HG02678 (cell line): ENCODE results near the gene AGRN.

Source experiments
- ATAC-seq: cut with Tn5 transposase; IDR thresholded peaks from one replicate; pipeline ENCODE4 v1.9.1; 2021; ENCODE audit warnings: mild to moderate bottlenecking, moderate library complexity; ENCODE audit not compliant: unreplicated experiment

The AGRN gene

GRCh38 chr1:1033731-1034438 lies 14.0 kb downstream of the AGRN start:
- ATAC-seq, result no peak

DNA sequence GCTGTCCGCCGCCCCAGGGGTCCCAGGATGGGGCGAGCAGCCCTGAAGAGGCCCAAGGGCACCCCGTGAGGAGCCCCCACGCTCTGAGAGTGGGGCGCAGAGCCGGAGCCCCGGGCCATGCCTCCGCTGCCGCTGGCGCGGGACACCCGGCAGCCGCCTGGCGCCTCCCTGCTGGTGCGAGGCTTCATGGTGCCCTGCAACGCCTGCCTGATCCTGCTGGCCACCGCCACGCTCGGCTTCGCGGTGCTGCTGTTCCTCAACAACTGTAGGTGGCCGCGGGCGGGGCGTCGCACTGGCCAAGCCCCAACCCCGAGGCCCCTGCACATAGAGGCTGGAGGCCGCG lies 14.5 kb downstream of the AGRN start:
- ATAC-seq, result no peak

DNA sequence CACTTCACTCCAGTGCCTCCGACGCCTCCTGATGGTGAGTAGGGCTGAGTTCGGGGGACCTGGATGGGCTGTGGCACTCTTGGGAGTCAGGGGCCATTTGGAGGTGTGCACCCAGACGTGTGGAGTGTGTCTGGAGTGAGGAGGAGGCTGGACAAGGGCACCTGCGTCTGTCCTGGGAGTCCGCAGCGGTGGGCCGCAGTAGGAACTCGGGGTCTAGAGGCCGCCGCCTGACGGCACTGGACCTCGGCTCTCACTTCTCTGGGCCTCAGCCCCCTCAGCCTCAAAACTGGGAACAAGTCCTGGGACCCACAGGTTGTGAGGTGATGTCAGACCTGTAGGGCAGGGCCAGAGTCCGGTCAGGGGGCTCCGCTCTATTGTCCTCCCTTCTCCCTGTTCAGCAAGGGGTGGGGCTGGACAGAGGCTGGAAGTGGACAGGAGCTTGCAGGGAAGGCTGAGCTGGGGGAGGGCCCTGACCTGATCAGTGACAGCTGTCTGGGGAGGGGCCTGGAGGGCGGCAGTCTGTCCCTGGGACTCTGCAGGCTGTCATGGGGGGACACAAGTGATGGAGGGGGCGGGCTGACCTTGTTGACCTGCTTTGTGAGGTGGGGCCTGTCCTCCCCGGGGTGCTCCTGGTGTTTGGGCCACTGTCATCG lies 15.5 kb downstream of the AGRN start:
- ATAC-seq, result no peak

- no peak for ATAC-seq
Observed at GRCh38 chr1:1037366-1038327, 17.7 kb downstream of the AGRN start.

DNA sequence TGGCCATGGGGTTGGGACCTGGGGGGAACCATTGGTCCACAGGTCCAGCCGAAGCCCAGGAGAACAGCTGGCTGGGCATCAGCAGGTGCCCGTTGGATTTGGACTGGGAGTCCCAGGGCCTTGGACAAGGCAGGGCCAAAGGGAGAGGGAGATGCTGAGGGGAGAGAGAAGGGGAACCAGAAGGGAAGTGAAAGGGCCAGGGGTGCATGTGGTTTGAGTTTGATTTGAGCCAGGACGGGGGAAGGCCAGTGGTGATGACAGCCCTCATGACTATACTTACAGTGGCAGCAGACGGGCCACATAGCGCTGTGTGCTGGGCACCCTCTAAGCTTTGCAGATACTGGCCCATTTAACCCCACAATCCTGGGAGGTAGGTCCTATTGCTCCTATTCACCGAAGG lies 18.8 kb downstream of the AGRN start:
- peak; percentile 47 for ATAC-seq

DNA sequence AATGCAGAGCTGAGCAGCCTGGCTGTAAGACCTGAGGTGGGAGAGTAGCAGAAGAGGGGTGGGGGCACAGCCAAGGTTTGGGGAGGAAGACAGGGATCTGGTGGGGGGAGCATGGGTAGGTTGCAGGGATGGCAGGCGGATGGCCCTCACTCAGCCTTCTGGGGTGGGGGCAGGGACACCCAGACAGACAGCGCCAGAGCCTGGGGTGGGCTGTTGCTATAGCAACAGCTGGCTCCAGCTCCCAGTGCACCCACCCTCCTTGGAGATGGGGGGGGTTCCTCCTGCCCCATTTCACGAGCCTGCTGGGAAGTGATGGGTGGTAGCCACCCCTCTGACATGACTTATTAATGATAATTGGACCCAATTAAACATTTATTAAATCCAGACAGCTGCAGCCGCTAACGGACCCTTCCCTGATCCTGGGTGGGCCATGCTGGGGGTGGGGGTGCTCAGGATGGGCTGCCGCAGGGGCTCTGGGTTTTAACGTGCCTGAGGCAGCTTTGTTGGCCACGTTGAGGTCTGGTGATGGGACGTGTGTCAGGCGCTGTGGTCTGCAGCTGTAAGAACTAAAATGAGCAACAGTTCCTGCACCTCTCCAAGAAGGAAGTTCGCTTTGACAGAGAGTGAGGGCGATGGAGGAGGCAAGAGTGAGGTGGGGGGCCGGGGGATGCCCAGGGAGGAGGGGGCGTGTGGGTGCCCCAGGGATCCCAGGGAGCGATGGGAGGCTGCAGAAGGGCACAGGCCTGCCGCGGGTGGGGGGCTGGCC lies 19.4 kb downstream of the AGRN start:
- no peak for ATAC-seq

DNA sequence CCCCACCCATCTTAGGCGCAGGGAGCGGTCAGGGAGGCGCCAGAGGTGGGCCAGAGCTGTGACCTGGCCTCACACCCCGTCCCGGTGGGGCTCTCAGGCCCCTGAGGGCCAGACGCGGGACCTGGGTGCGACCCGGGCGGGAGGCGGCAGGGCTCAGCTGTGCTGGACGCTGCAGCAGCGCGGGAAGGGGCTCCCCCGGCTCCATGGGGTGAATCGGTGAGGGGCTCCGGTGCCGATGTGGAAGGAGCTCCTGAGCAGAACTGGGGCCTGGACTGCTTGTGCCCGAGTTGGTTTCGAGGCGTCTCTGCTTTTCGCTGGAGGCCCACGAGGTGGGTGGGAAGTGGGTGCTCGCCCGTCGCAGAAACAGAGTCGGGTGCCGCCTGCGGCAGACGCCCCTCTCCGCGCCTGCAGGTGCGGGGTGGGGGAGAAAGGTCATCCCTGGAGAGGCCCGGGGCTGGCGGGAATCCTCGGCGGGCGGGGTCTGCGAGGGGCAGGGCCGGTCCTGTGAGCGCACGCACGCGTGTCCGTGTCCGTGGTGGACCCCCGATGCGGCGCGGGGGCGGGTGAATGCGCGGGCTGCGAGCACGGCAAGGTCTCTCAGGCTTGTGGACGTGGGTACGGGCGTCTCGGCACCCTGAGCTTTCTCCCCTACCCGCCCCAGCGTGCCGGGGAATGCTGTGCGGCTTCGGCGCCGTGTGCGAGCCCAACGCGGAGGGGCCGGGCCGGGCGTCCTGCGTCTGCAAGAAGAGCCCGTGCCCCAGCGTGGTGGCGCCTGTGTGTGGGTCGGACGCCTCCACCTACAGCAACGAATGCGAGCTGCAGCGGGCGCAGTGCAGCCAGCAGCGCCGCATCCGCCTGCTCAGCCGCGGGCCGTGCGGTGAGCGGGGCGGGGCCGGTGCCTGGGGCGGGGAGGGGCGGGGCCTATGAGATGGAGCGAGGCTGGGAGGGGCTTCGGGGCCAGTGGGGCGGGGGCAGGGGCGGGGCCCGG lies 20.4 kb downstream of the AGRN start:
- ATAC-seq, result peak; percentile 60

- ATAC-seq, result peak; percentile 15
Observed at GRCh38 chr1:1041092-1041523, 21.2 kb downstream of the AGRN start.

- ATAC-seq, result no peak
Observed at GRCh38 chr1:1041873-1042272, 22.0 kb downstream of the AGRN start.

- ATAC-seq, result no peak
Observed at GRCh38 chr1:1042835-1043234, 22.9 kb downstream of the AGRN start.

- ATAC-seq, result no peak
Observed at GRCh38 chr1:1043411-1043810, 23.5 kb downstream of the AGRN start.

DNA sequence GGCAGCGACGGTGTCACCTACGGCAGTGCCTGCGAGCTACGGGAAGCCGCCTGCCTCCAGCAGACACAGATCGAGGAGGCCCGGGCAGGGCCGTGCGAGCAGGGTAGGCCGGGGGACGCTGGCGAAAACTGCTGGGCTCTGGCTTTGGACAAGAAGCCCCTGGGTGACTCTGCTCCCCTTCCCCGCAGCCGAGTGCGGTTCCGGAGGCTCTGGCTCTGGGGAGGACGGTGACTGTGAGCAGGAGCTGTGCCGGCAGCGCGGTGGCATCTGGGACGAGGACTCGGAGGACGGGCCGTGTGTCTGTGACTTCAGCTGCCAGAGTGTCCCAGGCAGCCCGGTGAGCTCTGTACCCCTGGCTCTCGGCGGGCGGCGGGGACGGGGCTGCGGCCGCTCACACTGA lies 24.0 kb downstream of the AGRN start:
- no peak for ATAC-seq

DNA sequence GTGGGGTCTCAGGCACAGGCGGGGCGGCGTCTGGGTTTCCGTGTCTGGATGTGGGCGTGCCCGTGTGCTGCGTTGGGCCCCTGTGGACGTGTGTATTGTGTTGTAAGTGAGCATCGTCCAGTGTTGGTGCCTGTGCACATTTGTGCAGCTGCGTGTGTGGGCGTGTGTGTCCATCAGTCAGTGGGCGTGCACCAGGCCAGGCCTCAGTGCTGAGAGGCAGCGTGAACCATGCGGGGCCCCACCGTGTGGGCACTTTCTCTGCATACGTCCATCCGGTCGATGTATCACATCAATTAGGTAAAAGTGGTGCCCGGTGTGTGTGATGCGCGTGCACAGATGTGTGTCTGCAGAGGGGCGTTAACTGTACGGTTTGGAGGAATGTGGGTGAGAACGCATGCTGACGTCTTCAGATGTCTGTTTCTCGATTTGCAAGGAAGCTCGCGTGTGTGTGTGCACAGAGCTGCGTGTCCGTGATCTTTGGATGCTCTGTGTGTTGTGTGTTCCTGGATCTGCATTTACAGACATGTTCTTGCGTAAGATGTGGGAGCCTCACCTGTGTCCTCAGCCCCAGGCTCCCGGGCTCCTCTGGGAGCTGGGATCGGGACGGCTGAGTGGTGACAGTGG lies 24.6 kb downstream of the AGRN start:
- ATAC-seq, result no peak

GRCh38 chr1:1045129-1045528 lies 25.2 kb downstream of the AGRN start:
- no peak for ATAC-seq

GRCh38 chr1:1046243-1046642 lies 26.3 kb downstream of the AGRN start:
- no peak for ATAC-seq

DNA sequence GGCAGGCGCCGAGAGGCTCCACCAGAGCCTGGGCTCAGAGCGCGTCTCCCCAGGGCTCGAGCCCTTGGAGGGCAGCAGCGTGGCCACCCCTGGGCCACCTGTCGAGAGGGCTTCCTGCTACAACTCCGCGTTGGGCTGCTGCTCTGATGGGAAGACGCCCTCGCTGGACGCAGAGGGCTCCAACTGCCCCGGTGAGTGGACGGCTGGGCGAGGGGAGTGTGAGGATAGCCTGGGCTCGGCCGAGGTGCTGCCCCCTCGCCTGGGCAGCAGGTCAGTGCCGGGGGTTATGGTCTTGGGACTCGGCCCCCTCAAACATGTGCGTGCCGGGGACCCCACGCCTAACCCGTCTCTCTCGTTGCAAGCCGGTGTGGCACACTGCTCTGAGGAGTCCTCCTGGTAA lies 26.8 kb downstream of the AGRN start:
- ATAC-seq, result no peak

GRCh38 chr1:1047407-1047806 lies 27.5 kb downstream of the AGRN start:
- no peak for ATAC-seq

DNA sequence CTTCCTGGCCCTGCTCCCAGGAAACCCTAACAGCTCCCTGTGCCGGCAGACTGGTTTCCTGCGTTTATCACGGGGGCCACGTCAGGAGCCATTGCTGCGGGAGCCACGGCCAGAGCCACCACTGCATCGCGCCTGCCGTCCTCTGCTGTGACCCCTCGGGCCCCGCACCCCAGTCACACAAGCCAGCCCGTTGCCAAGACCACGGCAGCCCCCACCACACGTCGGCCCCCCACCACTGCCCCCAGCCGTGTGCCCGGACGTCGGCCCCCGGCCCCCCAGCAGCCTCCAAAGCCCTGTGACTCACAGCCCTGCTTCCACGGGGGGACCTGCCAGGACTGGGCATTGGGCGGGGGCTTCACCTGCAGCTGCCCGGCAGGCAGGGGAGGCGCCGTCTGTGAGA lies 28.0 kb downstream of the AGRN start:
- no peak for ATAC-seq

GRCh38 chr1:1048765-1049164 lies 28.8 kb downstream of the AGRN start:
- ATAC-seq, result no peak
